IMR-90 (cell line): ENCODE data around the gene NT5DC2. TPM values are rescaled to one million over a fixed set of nuclear protein-coding genes. Genes with fewer than 3 reads are reported as not detected.

Source experiments
- ATAC-seq: fragments of 200-7000 bp; cut with Tn5 transposase; 2 replicates; pipeline ENCODE4 v1.9.1; 2020; ENCODE audit warnings: low read depth, mild to moderate bottlenecking, moderate library complexity
- BruUV-seq: library from RNA; stranded (reverse); fragments of 400-500 nt; replicated peaks from 2 replicates; lab custom pipeline; 2021; lab: Mats Ljungman, UMichigan
- CTCF ChIA-PET: fragments of 300-600 bp; formaldehyde crosslinking; extraction: SDS; loops from one replicate; lab custom pipeline; 2021; ENCODE audit warnings: antibody characterized with exemption; lab: Yijun Ruan, JAX
- POLR2A ChIA-PET: fragments of 300-600 bp; sonication (Branson Sonifier 250); formaldehyde crosslinking; loops from one replicate; lab custom pipeline; 2022; ENCODE audit warnings: antibody characterized with exemption; ENCODE audit not compliant: unreplicated experiment; lab: Charles Lee
- DNase-seq: peaks from one replicate; pipeline ENCODE4 v3.0.0; 2013
- H2AFZ ChIP-seq: replicated peaks from 2 replicates; pipeline ENCODE3; 2013; ENCODE audit warnings: low read length, mild to moderate bottlenecking; ENCODE audit not compliant: poor library complexity
- H2AK5ac ChIP-seq: 2 replicates; pipeline ENCODE4 v1.6.1; 2013; ENCODE audit warnings: low read depth, low read length, inconsistent platforms
- H2AK9ac ChIP-seq: replicated peaks from 2 replicates; pipeline ENCODE3; 2013; ENCODE audit warnings: mild to moderate bottlenecking, low read depth, low read length, moderate library complexity; ENCODE audit not compliant: poor library complexity
- H2BK120ac ChIP-seq: 2 replicates; pipeline ENCODE4 v1.6.1; 2013; ENCODE audit warnings: low read depth, low read length, inconsistent platforms
- H2BK15ac ChIP-seq: 3 replicates; pipeline ENCODE4 v1.6.1; 2013; ENCODE audit warnings: low read depth, low read length, inconsistent platforms
- H2BK20ac ChIP-seq: 2 replicates; pipeline ENCODE4 v1.6.1; 2013; ENCODE audit warnings: low read depth, mild to moderate bottlenecking, inconsistent platforms, low read length, moderate library complexity
- H2BK5ac ChIP-seq: 2 replicates; pipeline ENCODE4 v1.6.1; 2013; ENCODE audit warnings: mild to moderate bottlenecking, low read depth, low read length, inconsistent platforms; ENCODE audit not compliant: poor library complexity, severe bottlenecking
- H3K14ac ChIP-seq: replicated peaks from 2 replicates; pipeline ENCODE4 v1.6.1; 2013; ENCODE audit warnings: low read depth, low read length, inconsistent platforms
- H3K18ac ChIP-seq: 2 replicates; pipeline ENCODE4 v1.6.1; 2013; ENCODE audit warnings: low read depth, low read length, control low read depth
- H3K23ac ChIP-seq: 2 replicates; pipeline ENCODE4 v1.6.1; 2013; ENCODE audit warnings: low read depth, low read length, inconsistent platforms
- H3K27ac ChIP-seq: 2 replicates; pipeline ENCODE4 v1.5.1; 2013; ENCODE audit warnings: mild to moderate bottlenecking, control low read depth, low read length; ENCODE audit not compliant: insufficient read depth
- H3K27me3 ChIP-seq: 2 replicates; pipeline ENCODE4 v1.6.1; 2013; ENCODE audit warnings: low read length; ENCODE audit not compliant: control insufficient read depth, insufficient read depth
- H3K36me3 ChIP-seq: 2 replicates; pipeline ENCODE4 v1.6.1; 2013; ENCODE audit warnings: low read length, mixed read lengths; ENCODE audit not compliant: control insufficient read depth, insufficient read depth
- H3K4ac ChIP-seq: 2 replicates; pipeline ENCODE4 v1.6.1; 2013; ENCODE audit warnings: low read depth, low read length, inconsistent platforms
- H3K4me1 ChIP-seq: 2 replicates; pipeline ENCODE4 v1.6.1; 2013; ENCODE audit warnings: low read length, mixed read lengths; ENCODE audit not compliant: control insufficient read depth, insufficient read depth
- H3K4me2 ChIP-seq: 2 replicates; pipeline ENCODE4 v1.6.1; 2013; ENCODE audit warnings: low read depth, mild to moderate bottlenecking, control low read depth, low read length, moderate library complexity
- H3K4me3 ChIP-seq: 2 replicates; pipeline ENCODE4 v1.5.1; 2013; ENCODE audit warnings: low read depth, mild to moderate bottlenecking, control low read depth, low read length, moderate library complexity; ENCODE audit not compliant: insufficient read depth
- H3K56ac ChIP-seq: 2 replicates; pipeline ENCODE4 v1.6.1; 2013; ENCODE audit warnings: low read length, inconsistent platforms; ENCODE audit not compliant: insufficient read depth; ENCODE audit errors: extremely low read depth
- H3K79me1 ChIP-seq, 2 experiments: 2 replicates each; pipeline ENCODE4 v1.6.1; 2013; ENCODE audit warnings: low read length in 2 of 2, inconsistent platforms in 1 of 2, low read depth in 1 of 2
- H3K9ac ChIP-seq: 2 replicates; pipeline ENCODE4 v1.6.1; 2013; ENCODE audit warnings: low read depth, low read length, control low read depth
- H3K9me1 ChIP-seq: 2 replicates; pipeline ENCODE4 v1.6.1; 2013; ENCODE audit warnings: low read length, inconsistent platforms; ENCODE audit not compliant: insufficient read depth
- H3K9me3 ChIP-seq: 2 replicates; pipeline ENCODE4 v1.6.1; 2013; ENCODE audit warnings: low read length; ENCODE audit not compliant: control insufficient read depth, insufficient read depth
- H4K20me1 ChIP-seq: 2 replicates; pipeline ENCODE4 v1.6.1; 2013; ENCODE audit warnings: low read length, inconsistent platforms; ENCODE audit not compliant: insufficient read depth
- H4K5ac ChIP-seq: 2 replicates; pipeline ENCODE4 v1.6.1; 2013; ENCODE audit warnings: mild to moderate bottlenecking, low read depth, low read length, control low read depth
- H4K8ac ChIP-seq, 2 experiments: 2 replicates each; pipeline ENCODE4 v1.6.1; 2013; ENCODE audit warnings: low read depth in 2 of 2, low read length in 2 of 2, control low read depth in 1 of 2, inconsistent platforms in 1 of 2
- H4K91ac ChIP-seq: 2 replicates; pipeline ENCODE4 v1.6.1; 2013; ENCODE audit warnings: low read depth, low read length, inconsistent platforms; ENCODE audit not compliant: insufficient read depth
- CEBPB ChIP-seq: IDR thresholded peaks from 2 replicates; pipeline ENCODE4 v1.6.1; 2012; ENCODE audit warnings: low read depth, low read length, improper control_type of control experiment
- CHD1 ChIP-seq: IDR thresholded peaks from 2 replicates; pipeline ENCODE4 v1.6.1; 2012; ENCODE audit warnings: low read depth, low read length, improper control_type of control experiment
- FOS ChIP-seq: fragments of 150-350 bp; IDR thresholded peaks from 2 replicates; pipeline ENCODE4 v1.6.1; 2016; ENCODE audit warnings: low read depth, low read length
- MAFK ChIP-seq: IDR thresholded peaks from 2 replicates; pipeline ENCODE4 v1.6.1; 2012; ENCODE audit warnings: low read depth, low read length, improper control_type of control experiment
- MAZ ChIP-seq: IDR thresholded peaks from 2 replicates; pipeline ENCODE4 v1.6.1; 2012; ENCODE audit warnings: low read depth, mild to moderate bottlenecking, low read length, improper control_type of control experiment, moderate library complexity, borderline replicate concordance
- RAD21 ChIP-seq: IDR thresholded peaks from 2 replicates; pipeline ENCODE4 v1.6.1; 2012; ENCODE audit warnings: low read length, improper control_type of control experiment
- RCOR1 ChIP-seq: IDR thresholded peaks from 2 replicates; pipeline ENCODE4 v1.6.1; 2012; ENCODE audit warnings: mild to moderate bottlenecking, low read length, improper control_type of control experiment; ENCODE audit not compliant: insufficient replicate concordance
- RFX5 ChIP-seq: IDR thresholded peaks from 2 replicates; pipeline ENCODE4 v1.8.0; 2012; ENCODE audit warnings: low read depth, mild to moderate bottlenecking, low read length, moderate library complexity
- SMC3 ChIP-seq: fragments of 150-350 bp; IDR thresholded peaks from 2 replicates; pipeline ENCODE4 v1.6.1; 2016; ENCODE audit warnings: low read depth, mild to moderate bottlenecking, antibody characterized with exemption, low read length, moderate library complexity
- WGBS, 2 experiments: methylation state at CpG; one replicate each; pipeline versions ENCODE4 v1.1.5 to v1.1.7; 2013; ENCODE audit warnings: missing lambda C conversion rate in 2 of 2; ENCODE audit not compliant: insufficient read length in 1 of 2; ENCODE audit errors: extremely low coverage in 2 of 2; 5-methylcytosine and 5-hydroxymethylcytosine counted together
- dilution Hi-C: fragments of 300-500 bp; cut with HindIII; formaldehyde crosslinking; loops from one replicate; pipeline ENCODE4 v1.14.3; 2018; ENCODE audit warnings: low sequenced_read_pairs; ENCODE audit not compliant: unreplicated experiment
- in situ Hi-C: fragments of 300-500 bp; cut with MboI; formaldehyde crosslinking; loops from 3 replicates; pipeline ENCODE4 v1.14.3; 2019; ENCODE audit warnings: low sequenced_read_pairs, inconsistent platforms, mixed read lengths
- intact Hi-C: fragments of 100-400 bp; cut with micrococcal nuclease; formaldehyde crosslinking; loops from 2 replicates; pipeline ENCODE4 v1.10.0; 2022
- polyA plus RNA-seq, 3 experiments: library from polyadenylated mRNA; depleted of rRNA; stranded (reverse); fragments of >200 nt; gene quantifications; 2 replicates each; pipeline ENCODE4 v1.2.3, GENCODE V29; 2012; ENCODE audit warnings: low replicate concordance in 1 of 3
- total RNA-seq: library from RNA; depleted of rRNA; stranded (reverse); fragments of >200 nt; gene quantifications from 2 replicates; pipeline ENCODE4 v1.2.3, GENCODE V29; 2012
- TF ChIP-seq, protein P1 (sequence below): conservative IDR thresholded peaks from 2 replicates; pipeline ENCODE4 v1.5.1; 2012; ENCODE audit warnings: mild to moderate bottlenecking, low read depth, low read length, improper control_type of control experiment
- TF ChIP-seq, protein P2 (sequence below): fragments of 150-350 bp; IDR thresholded peaks from 2 replicates; pipeline ENCODE4 v1.6.1; 2016; ENCODE audit warnings: low read depth, mild to moderate bottlenecking, low read length, moderate library complexity, borderline replicate concordance

The NT5DC2 gene
- total and polyA plus RNA-seq, 2 of the 4 experiments (the other 2 are of a cell fraction): 161 to 200 TPM

DNA sequence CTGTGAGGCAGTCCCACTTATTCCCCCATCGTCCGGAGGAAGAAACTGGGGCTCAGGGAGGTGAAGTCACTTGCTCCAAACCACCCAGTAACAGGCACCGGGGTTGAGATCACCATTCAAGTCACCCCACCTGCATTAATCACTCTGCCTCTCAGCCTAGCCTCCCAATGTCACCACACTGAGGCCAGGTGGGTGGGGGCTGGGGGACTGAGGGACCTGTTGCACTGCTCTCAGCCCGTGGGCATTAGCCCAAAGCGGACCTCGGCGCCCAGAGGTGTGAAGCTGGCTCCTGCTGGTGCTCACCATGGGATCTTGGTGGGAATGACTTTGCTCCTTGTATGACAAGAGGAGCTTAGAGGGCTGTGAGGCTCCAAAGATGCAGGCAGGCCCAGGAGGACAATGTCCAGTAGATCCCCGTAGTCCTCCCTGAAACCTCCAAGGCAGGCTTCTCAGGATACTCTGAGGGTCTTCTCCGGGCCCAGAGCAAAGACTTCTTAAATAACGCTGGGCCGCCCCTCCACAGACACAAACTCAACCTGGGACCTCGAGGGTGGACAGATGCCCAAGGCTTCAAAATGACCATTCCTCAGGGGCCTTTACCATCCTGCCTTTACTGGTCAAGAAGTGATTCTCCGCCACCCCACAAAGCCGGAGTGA lies 1.7 kb downstream of the NT5DC2 start:
- peak overlapping the region; percentile 84 for H2AFZ ChIP-seq
- ChIA-PET CTCF (no interaction called here), POLR2A (no interaction called here)
- no peaks in the 10 kb centered on the region for H3K27me3 ChIP-seq
- peak overlapping the region; percentile 11; the same call in 1 of the 2 replicates for H4K5ac ChIP-seq
- H3K9me1 ChIP-seq: peaks cover 20% of the 10 kb centered on the region
- H2BK5ac ChIP-seq: peak overlapping the region; percentile 53
- dilution Hi-C loops (no loop called here), intact Hi-C loops (no loop called here), in situ Hi-C loops (no loop called here)
- ATAC-seq: no peak
- peak overlapping the region; percentile 50; the same call in 1 of the 2 replicates for H4K91ac ChIP-seq
- peak overlapping the region; percentile 90 for H3K14ac ChIP-seq
- WGBS, 2 experiments: 73% methylated on average over 6 of the region's 14 CpGs; no CpG with 5 or more reads in 1 of the 2 experiments
- peaks cover 29% of the 10 kb centered on the region for H3K4me1 ChIP-seq
- H3K56ac ChIP-seq: 0 out of 2 replicates have a peak overlapping the region, but pooled peaks have one; percentile 4
- H2BK15ac ChIP-seq: no peak overlapping the region
- H3K27ac ChIP-seq: peak overlapping the region; percentile 72
- H2AK5ac ChIP-seq: peak overlapping the region; percentile 70; the same call in 1 of the 2 replicates
- peak overlapping the region; percentile 72 for H3K4me3 ChIP-seq
- no peak overlapping the region for H3K18ac ChIP-seq
- peak overlapping the region; percentile 95 for H3K4me2 ChIP-seq
- H2BK120ac ChIP-seq: no peak overlapping the region
- no peaks in the 10 kb centered on the region for H3K9me3 ChIP-seq
- H3K36me3 ChIP-seq: peaks cover 22% of the 10 kb centered on the region
- no TSS peak for BruUV-seq
- no peak for DNase-seq
- peak overlapping the region in 1 of 2 experiments; percentile 23; a peak in 1 of 4 replicates for H4K8ac ChIP-seq
- H3K23ac ChIP-seq: peak overlapping the region; percentile 46; the same call in 1 of the 2 replicates
- no peak overlapping the region for H2BK20ac ChIP-seq
- H3K79me1 ChIP-seq: peaks cover 20 to 85% of the 10 kb centered on the region in 2 experiments
- TF ChIP-seq, protein P1, sequence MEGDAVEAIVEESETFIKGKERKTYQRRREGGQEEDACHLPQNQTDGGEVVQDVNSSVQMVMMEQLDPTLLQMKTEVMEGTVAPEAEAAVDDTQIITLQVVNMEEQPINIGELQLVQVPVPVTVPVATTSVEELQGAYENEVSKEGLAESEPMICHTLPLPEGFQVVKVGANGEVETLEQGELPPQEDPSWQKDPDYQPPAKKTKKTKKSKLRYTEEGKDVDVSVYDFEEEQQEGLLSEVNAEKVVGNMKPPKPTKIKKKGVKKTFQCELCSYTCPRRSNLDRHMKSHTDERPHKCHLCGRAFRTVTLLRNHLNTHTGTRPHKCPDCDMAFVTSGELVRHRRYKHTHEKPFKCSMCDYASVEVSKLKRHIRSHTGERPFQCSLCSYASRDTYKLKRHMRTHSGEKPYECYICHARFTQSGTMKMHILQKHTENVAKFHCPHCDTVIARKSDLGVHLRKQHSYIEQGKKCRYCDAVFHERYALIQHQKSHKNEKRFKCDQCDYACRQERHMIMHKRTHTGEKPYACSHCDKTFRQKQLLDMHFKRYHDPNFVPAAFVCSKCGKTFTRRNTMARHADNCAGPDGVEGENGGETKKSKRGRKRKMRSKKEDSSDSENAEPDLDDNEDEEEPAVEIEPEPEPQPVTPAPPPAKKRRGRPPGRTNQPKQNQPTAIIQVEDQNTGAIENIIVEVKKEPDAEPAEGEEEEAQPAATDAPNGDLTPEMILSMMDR: no peak
- TF ChIP-seq CHD1 (no peak), RFX5 (no peak), CEBPB (no peak), SMC3 (no peak), FOS (no peak), RAD21 (no peak), MAZ (no peak), RCOR1 (no peak), MAFK (no peak)
- TF ChIP-seq, protein P2, sequence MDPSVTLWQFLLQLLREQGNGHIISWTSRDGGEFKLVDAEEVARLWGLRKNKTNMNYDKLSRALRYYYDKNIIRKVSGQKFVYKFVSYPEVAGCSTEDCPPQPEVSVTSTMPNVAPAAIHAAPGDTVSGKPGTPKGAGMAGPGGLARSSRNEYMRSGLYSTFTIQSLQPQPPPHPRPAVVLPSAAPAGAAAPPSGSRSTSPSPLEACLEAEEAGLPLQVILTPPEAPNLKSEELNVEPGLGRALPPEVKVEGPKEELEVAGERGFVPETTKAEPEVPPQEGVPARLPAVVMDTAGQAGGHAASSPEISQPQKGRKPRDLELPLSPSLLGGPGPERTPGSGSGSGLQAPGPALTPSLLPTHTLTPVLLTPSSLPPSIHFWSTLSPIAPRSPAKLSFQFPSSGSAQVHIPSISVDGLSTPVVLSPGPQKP: no peak
- H4K20me1 ChIP-seq: peaks cover 49% of the 10 kb centered on the region
- H2AK9ac ChIP-seq: peak overlapping the region; percentile 68
- H3K9ac ChIP-seq: peak overlapping the region; percentile 75
- peak overlapping the region; percentile 69 for H3K4ac ChIP-seq
